Measurements from ENCODE around the gene SORCS2.

GRCh38 chr4:7665321-7665720, 473.0 kb downstream of the SORCS2 start:
- no peak for TF ChIP-seq CTCF (conservative IDR thresholded peaks at IDR 0.05; ENCODE audit: low read length)
- TF ChIP-seq EZH2phosphoT487 (IDR thresholded peaks at IDR 0.05; ENCODE audit: borderline replicate concordance, low read depth, low read length): no peak

Data from OCI-LY7 (cell line).